ENCODE data around the gene FAM53C.

FAM53C gene

DNA sequence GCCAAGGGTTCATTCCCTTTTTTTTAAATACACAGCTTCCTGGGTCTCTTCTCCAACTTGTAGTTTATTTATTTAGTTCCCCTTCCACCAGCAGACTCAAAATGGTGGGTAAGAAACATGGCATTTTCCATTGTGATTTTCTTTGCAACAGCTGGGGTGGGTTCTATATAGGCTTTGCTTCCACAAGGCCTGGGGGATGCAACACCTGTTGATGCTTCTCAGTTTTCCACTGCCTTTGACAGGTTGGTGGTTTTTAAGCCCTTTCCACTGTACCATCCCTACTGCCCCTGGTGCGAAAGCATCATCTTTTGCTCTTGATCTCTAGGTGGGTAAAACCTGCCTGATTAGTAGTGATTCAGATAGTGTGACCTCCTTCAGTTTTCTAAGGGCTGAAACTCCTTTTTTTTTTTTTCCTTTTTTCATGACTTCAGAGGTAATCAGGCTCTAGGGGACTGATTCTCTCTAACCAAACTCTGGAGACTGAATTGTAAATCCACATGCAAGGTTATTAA, 22.9 kb downstream of the FAM53C start:
- H3K9me3 ChIP-seq (ENCODE audit: control insufficient read depth in 1 of 2, low read length in 2 of 2) = no peaks in the 10 kb centered on the region
- no peak overlapping the region for H3K4me3 ChIP-seq (ENCODE audit: low read depth in 1 of 2, low read length in 2 of 2)
- no peaks in the 10 kb centered on the region for H3K36me3 ChIP-seq (ENCODE audit: control insufficient read depth in 1 of 2, insufficient read depth in 2 of 2, low read length in 2 of 2)
- H3K27me3 ChIP-seq (ENCODE audit: control insufficient read depth in 1 of 2, insufficient read depth in 2 of 2, low read length in 2 of 2) = no peaks in the 10 kb centered on the region
- H3K27ac ChIP-seq (ENCODE audit: low read depth, low read length) = no peak overlapping the region
- no peaks in the 10 kb centered on the region for H3K4me1 ChIP-seq (ENCODE audit: control insufficient read depth in 1 of 2, insufficient read depth in 2 of 2, low read length in 2 of 2)
- H3K9ac ChIP-seq (ENCODE audit: low read depth in 1 of 2, low read length in 2 of 2) = no peak overlapping the region

DNA sequence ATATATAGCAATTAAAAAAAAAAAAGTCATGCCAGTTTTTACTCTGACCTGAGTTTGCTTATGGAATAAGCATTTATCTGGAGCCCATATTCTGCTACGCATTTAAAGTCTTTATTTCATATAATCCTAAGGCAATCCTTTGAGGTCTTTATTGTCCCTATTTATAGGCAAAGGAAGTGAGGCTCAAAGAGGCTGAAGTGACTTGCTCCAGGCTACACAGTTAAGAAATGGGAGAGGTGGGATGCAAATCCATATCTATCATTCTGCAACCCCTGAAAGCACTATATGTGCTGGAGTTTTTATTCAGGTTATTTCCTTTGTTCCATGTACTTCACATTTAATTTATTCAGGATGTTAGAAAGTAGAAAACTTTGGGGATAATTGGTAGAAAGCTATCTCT, 26.5 kb downstream of the FAM53C start:
- Histone ChIP-seq H3K9me3 (ENCODE audit: control insufficient read depth in 1 of 2, low read length in 2 of 2) (no peaks in the 10 kb centered on the region), H3K36me3 (ENCODE audit: control insufficient read depth in 1 of 2, insufficient read depth in 2 of 2, low read length in 2 of 2) (no peaks in the 10 kb centered on the region), H3K27ac (ENCODE audit: low read depth, low read length) (no peak overlapping the region), H3K4me1 (ENCODE audit: control insufficient read depth in 1 of 2, insufficient read depth in 2 of 2, low read length in 2 of 2) (peaks cover 6 to 7% of the 10 kb centered on the region in 2 donors), H3K9ac (ENCODE audit: low read depth in 1 of 2, low read length in 2 of 2) (no peak overlapping the region), H3K27me3 (ENCODE audit: control insufficient read depth in 1 of 2, insufficient read depth in 2 of 2, low read length in 2 of 2) (no peaks in the 10 kb centered on the region), H3K4me3 (ENCODE audit: low read depth in 1 of 2, low read length in 2 of 2) (no peak overlapping the region)

DNA sequence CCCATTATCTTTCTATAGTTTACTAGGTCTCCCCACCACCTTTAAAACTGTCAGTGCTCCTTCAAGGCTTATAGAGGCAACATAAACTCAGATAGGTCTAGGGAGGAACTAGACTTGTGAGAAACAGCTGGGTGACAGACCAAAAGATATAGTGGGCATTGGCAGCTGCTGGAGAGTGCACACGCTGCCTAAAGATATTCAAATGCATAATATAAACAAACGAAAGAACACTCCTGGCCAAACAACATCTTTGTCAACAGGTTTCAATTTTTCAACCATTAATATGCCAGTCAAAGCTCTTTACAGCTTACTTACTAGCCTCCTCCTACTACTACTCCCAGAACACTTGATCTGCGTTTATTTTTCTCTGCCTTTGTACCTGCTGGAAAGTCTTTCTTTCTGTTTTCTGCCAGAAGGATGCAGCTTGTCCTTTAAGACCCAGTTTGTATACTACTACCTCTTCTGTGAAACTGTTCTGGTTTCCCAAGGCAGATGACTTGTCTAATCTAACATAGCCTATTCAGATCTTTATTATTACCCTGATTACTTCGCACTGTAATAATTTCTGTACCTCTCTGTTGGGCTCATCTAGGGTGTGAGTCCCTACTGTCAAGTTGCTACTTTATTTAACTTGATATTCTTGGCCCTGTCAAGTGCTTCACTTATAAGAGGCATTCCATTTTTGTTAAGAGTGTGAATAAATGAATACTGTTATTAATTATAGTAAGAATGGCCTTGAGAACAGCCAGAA, 28.7 kb downstream of the FAM53C start:
- Histone ChIP-seq H3K4me3 (ENCODE audit: low read depth in 1 of 2, low read length in 2 of 2) (no peak overlapping the region), H3K27ac (ENCODE audit: low read depth, low read length) (no peak overlapping the region), H3K36me3 (ENCODE audit: control insufficient read depth in 1 of 2, insufficient read depth in 2 of 2, low read length in 2 of 2) (no peaks in the 10 kb centered on the region), H3K27me3 (ENCODE audit: control insufficient read depth in 1 of 2, insufficient read depth in 2 of 2, low read length in 2 of 2) (no peaks in the 10 kb centered on the region), H3K9ac (ENCODE audit: low read depth in 1 of 2, low read length in 2 of 2) (no peak overlapping the region), H3K4me1 (ENCODE audit: control insufficient read depth in 1 of 2, insufficient read depth in 2 of 2, low read length in 2 of 2) (peaks cover 7% of the 10 kb centered on the region in 2 donors), H3K9me3 (ENCODE audit: control insufficient read depth in 1 of 2, low read length in 2 of 2) (no peaks in the 10 kb centered on the region)

DNA sequence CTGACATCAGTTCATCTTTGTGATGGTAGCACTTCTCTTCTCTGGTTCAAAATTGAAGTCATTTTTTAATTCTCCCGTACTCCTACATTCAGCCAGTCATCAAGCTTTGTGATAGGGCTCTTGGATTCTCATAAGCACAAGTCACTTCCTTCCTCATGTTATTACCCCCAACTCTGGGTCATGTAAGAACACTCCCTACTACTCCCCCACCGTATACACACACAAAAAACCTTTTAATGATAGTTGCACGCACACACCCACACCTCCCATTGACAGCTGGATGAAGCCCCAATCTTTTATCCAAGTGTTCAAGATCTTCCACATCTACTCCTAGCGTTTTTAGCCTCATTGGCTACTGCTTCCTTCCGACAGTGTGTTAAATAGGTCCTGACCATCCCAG, 31.2 kb downstream of the FAM53C start:
- Histone ChIP-seq H3K36me3 (ENCODE audit: control insufficient read depth in 1 of 2, insufficient read depth in 2 of 2, low read length in 2 of 2) (peaks cover 0 to 18% of the 10 kb centered on the region in 2 donors), H3K4me1 (ENCODE audit: control insufficient read depth in 1 of 2, insufficient read depth in 2 of 2, low read length in 2 of 2) (peaks cover 7% of the 10 kb centered on the region in 2 donors), H3K9ac (ENCODE audit: low read depth in 1 of 2, low read length in 2 of 2) (no peak overlapping the region), H3K27ac (ENCODE audit: low read depth, low read length) (no peak overlapping the region), H3K4me3 (ENCODE audit: low read depth in 1 of 2, low read length in 2 of 2) (no peak overlapping the region), H3K9me3 (ENCODE audit: control insufficient read depth in 1 of 2, low read length in 2 of 2) (no peaks in the 10 kb centered on the region), H3K27me3 (ENCODE audit: control insufficient read depth in 1 of 2, insufficient read depth in 2 of 2, low read length in 2 of 2) (no peaks in the 10 kb centered on the region)

DNA sequence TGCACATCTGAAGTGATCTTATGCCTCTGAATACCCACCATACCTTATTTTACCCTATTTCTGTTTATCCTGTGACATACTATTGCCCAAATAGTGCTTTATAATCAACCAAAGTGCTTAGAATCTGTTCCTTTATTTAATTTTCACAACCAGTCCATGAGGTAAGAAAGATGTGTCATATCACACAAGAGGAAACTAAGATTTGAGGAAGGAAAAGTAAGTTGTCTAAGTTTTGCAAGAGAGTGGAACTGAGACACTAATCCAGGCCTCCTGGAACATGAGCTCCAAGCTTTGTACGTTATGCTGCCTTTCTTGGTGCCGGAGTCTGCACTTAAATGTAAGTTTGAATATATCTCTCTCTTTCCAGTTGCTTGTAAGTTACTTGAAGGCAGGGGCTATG, 31.6 kb downstream of the FAM53C start:
- no peak overlapping the region for H3K27ac ChIP-seq (ENCODE audit: low read depth, low read length)
- peaks cover 7% of the 10 kb centered on the region in 2 donors for H3K4me1 ChIP-seq (ENCODE audit: control insufficient read depth in 1 of 2, insufficient read depth in 2 of 2, low read length in 2 of 2)
- H3K27me3 ChIP-seq (ENCODE audit: control insufficient read depth in 1 of 2, insufficient read depth in 2 of 2, low read length in 2 of 2) = no peaks in the 10 kb centered on the region
- peaks cover 0 to 21% of the 10 kb centered on the region in 2 donors for H3K36me3 ChIP-seq (ENCODE audit: control insufficient read depth in 1 of 2, insufficient read depth in 2 of 2, low read length in 2 of 2)
- H3K4me3 ChIP-seq (ENCODE audit: low read depth in 1 of 2, low read length in 2 of 2) = no peak overlapping the region
- H3K9me3 ChIP-seq (ENCODE audit: control insufficient read depth in 1 of 2, low read length in 2 of 2) = no peaks in the 10 kb centered on the region
- no peak overlapping the region for H3K9ac ChIP-seq (ENCODE audit: low read depth in 1 of 2, low read length in 2 of 2)

DNA sequence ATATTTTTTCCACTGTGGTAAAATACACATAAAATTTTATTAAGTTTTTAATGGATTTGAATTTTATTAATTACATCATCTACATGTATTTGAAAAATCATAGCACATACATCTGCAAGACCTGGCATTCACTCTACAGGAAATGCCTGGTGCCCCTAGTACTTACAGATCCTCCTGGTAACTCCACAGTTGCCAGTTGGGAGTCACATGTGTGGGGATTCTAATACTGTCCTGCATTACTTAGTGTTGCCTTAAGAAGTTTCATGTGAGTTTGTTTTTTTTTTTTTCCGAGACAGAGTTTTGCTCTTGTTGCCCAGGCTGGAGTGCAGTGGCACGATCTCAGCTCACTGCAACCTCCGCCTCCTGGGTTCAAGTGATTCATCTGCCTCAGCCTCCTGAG, 32.5 kb downstream of the FAM53C start:
- H3K9ac ChIP-seq (ENCODE audit: low read depth in 1 of 2, low read length in 2 of 2) = no peak overlapping the region
- no peak overlapping the region for H3K4me3 ChIP-seq (ENCODE audit: low read depth in 1 of 2, low read length in 2 of 2)
- no peaks in the 10 kb centered on the region for H3K27me3 ChIP-seq (ENCODE audit: control insufficient read depth in 1 of 2, insufficient read depth in 2 of 2, low read length in 2 of 2)
- H3K9me3 ChIP-seq (ENCODE audit: control insufficient read depth in 1 of 2, low read length in 2 of 2) = no peaks in the 10 kb centered on the region
- no peak overlapping the region for H3K27ac ChIP-seq (ENCODE audit: low read depth, low read length)
- H3K4me1 ChIP-seq (ENCODE audit: control insufficient read depth in 1 of 2, insufficient read depth in 2 of 2, low read length in 2 of 2) = peaks cover 7% of the 10 kb centered on the region in 2 donors
- peaks cover 0 to 25% of the 10 kb centered on the region in 2 donors for H3K36me3 ChIP-seq (ENCODE audit: control insufficient read depth in 1 of 2, insufficient read depth in 2 of 2, low read length in 2 of 2)

DNA sequence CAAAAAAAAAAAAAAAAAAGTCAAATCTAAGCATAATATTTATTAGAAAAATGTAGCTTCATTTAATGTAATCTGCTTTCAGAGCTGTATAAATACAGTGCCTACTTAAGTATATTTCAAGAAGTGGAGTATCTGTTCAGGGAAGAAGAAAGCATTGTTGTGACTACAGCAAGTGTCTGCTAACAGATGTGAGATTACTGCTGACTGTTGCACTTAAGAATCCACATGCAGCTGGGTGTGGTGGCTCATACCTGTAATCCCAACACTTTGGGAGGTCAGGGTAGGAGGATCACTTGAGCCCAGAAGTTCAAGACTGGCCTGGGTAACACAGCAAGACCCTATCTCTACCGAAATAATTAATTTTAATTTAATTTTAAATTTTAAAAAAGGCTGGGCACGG, 33.4 kb downstream of the FAM53C start:
- H3K27ac ChIP-seq (ENCODE audit: low read depth, low read length) = no peak overlapping the region
- H3K4me1 ChIP-seq (ENCODE audit: control insufficient read depth in 1 of 2, insufficient read depth in 2 of 2, low read length in 2 of 2) = peaks cover 3 to 7% of the 10 kb centered on the region in 2 donors
- no peaks in the 10 kb centered on the region for H3K9me3 ChIP-seq (ENCODE audit: control insufficient read depth in 1 of 2, low read length in 2 of 2)
- no peak overlapping the region for H3K4me3 ChIP-seq (ENCODE audit: low read depth in 1 of 2, low read length in 2 of 2)
- H3K36me3 ChIP-seq (ENCODE audit: control insufficient read depth in 1 of 2, insufficient read depth in 2 of 2, low read length in 2 of 2) = peaks cover 0 to 29% of the 10 kb centered on the region in 2 donors
- H3K9ac ChIP-seq (ENCODE audit: low read depth in 1 of 2, low read length in 2 of 2) = no peak overlapping the region
- no peaks in the 10 kb centered on the region for H3K27me3 ChIP-seq (ENCODE audit: control insufficient read depth in 1 of 2, insufficient read depth in 2 of 2, low read length in 2 of 2)

DNA sequence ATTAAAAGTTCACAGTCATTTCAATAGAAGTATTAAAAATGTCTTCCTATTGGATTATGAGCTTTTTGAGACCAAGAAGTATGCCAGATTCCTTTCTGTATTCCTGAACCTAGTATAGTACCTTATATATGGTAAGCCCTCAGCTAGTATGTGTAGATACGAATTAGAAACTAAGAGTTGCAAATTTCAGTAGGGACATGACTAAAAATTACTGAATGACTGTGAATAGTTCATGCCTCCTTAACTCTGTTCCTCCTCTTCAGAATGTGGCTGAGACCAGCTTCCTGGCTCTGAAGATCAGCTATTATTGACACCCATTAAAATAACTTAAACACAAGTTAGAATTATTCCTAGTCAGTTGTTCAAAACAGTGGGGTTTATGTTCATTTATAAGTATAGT, 34.2 kb downstream of the FAM53C start:
- Histone ChIP-seq H3K4me1 (ENCODE audit: control insufficient read depth in 1 of 2, insufficient read depth in 2 of 2, low read length in 2 of 2) (peaks cover 0 to 7% of the 10 kb centered on the region in 2 donors), H3K4me3 (ENCODE audit: low read depth in 1 of 2, low read length in 2 of 2) (no peak overlapping the region), H3K27me3 (ENCODE audit: control insufficient read depth in 1 of 2, insufficient read depth in 2 of 2, low read length in 2 of 2) (no peaks in the 10 kb centered on the region), H3K36me3 (ENCODE audit: control insufficient read depth in 1 of 2, insufficient read depth in 2 of 2, low read length in 2 of 2) (peaks cover 6 to 36% of the 10 kb centered on the region in 2 donors), H3K9ac (ENCODE audit: low read depth in 1 of 2, low read length in 2 of 2) (no peak overlapping the region), H3K9me3 (ENCODE audit: control insufficient read depth in 1 of 2, low read length in 2 of 2) (no peaks in the 10 kb centered on the region), H3K27ac (ENCODE audit: low read depth, low read length) (no peak overlapping the region)

DNA sequence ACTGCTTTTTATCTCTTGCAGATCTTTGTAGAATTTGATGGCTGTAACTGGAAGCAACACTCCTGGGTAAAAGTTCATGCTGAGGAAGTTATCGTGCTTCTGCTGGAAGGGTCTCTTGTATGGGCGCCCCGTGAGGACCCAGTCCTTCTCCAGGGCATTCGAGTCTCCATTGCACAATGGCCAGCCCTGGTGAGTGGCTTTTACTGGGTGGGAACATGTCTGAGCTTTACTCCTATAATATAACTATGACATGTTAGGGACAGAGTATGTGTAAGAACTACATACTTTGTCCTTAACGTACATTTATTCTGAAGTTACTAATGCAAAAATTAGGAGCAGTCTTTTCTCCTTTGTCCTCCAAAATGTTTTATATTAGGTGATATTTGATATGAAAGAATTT, 34.6 kb downstream of the FAM53C start:
- H3K27ac ChIP-seq (ENCODE audit: low read depth, low read length) = no peak overlapping the region
- H3K9ac ChIP-seq (ENCODE audit: low read depth in 1 of 2, low read length in 2 of 2) = no peak overlapping the region
- H3K36me3 ChIP-seq (ENCODE audit: control insufficient read depth in 1 of 2, insufficient read depth in 2 of 2, low read length in 2 of 2) = peaks cover 10 to 40% of the 10 kb centered on the region in 2 donors
- no peaks in the 10 kb centered on the region for H3K27me3 ChIP-seq (ENCODE audit: control insufficient read depth in 1 of 2, insufficient read depth in 2 of 2, low read length in 2 of 2)
- H3K4me1 ChIP-seq (ENCODE audit: control insufficient read depth in 1 of 2, insufficient read depth in 2 of 2, low read length in 2 of 2) = peaks cover 0 to 7% of the 10 kb centered on the region in 2 donors
- H3K9me3 ChIP-seq (ENCODE audit: control insufficient read depth in 1 of 2, low read length in 2 of 2) = no peaks in the 10 kb centered on the region
- H3K4me3 ChIP-seq (ENCODE audit: low read depth in 1 of 2, low read length in 2 of 2) = no peak overlapping the region

DNA sequence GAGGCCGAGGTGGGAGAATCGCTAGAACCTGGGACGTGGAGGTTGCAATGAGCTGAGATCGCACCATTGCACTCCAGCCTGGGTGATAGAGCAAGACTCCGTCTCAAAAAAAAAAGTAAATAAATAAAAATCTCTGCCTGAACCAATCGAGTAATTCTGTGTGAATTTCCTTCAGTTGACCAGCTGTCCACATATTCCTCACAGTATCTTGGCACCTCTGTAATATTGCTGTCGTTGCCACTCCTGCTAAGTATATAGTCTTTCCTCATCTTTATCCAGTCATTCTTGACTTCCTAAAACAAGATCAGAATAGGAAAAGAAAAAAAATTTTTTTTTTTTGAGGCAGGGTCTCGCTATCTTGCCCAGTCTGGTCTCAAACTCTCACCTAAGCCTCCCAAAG, 44.3 kb downstream of the FAM53C start:
- Histone ChIP-seq H3K9ac (ENCODE audit: low read depth in 1 of 2, low read length in 2 of 2) (no peak overlapping the region), H3K4me1 (ENCODE audit: control insufficient read depth in 1 of 2, insufficient read depth in 2 of 2, low read length in 2 of 2) (no peaks in the 10 kb centered on the region), H3K9me3 (ENCODE audit: control insufficient read depth in 1 of 2, low read length in 2 of 2) (no peaks in the 10 kb centered on the region), H3K27me3 (ENCODE audit: control insufficient read depth in 1 of 2, insufficient read depth in 2 of 2, low read length in 2 of 2) (no peaks in the 10 kb centered on the region), H3K4me3 (ENCODE audit: low read depth in 1 of 2, low read length in 2 of 2) (no peak overlapping the region), H3K27ac (ENCODE audit: low read depth, low read length) (no peak overlapping the region), H3K36me3 (ENCODE audit: control insufficient read depth in 1 of 2, insufficient read depth in 2 of 2, low read length in 2 of 2) (peaks cover 44 to 79% of the 10 kb centered on the region in 2 donors)

Data from duodenal mucosa (tissue), 2 donors.